HepG2 (cell line): ENCODE results near the gene PIK3R5. TPM values are rescaled to one million over a fixed set of nuclear protein-coding genes. Genes with fewer than 3 reads are reported as not detected.

ENCODE experiments used
- ATAC-seq: fragments of 200-7000 bp; cut with Tn5 transposase; 3 replicates; pipeline ENCODE4 v1.9.1; 2020; ENCODE audit warnings: mild to moderate bottlenecking, moderate library complexity
- BruUV-seq: library from RNA; stranded (reverse); fragments of 400-500 nt; replicated peaks from 2 replicates; lab custom pipeline; 2021; lab: Mats Ljungman, UMichigan
- CTCF ChIA-PET: fragments of 300-600 bp; formaldehyde crosslinking; extraction: SDS; loops from one replicate; lab custom pipeline; 2021; ENCODE audit warnings: low total read pairs, inconsistent platforms, low intra/inter-chr PET ratio; lab: Yijun Ruan, JAX
- POLR2A ChIA-PET: fragments of 350-600 bp; sonication (Branson Sonifier 250); formaldehyde crosslinking; loops from one replicate; lab custom pipeline; 2020; ENCODE audit warnings: antibody characterized with exemption, inconsistent platforms; lab: Yijun Ruan, JAX
- DNase-seq: peaks from one replicate; pipeline ENCODE4 v3.0.0-alpha.2; 2015; ENCODE audit warnings: low spot score
- FAIRE-seq: peaks from 3 replicates; lab custom pipeline; 2011; peaks lifted over from hg19 to GRCh38; lab: Jason Lieb, UNC
- H2AFZ ChIP-seq: one replicate; pipeline ENCODE4 v1.6.1; 2011; ENCODE audit warnings: low read length, inconsistent platforms
- H3K27ac ChIP-seq: fragments of 300-600 bp; 3 replicates; pipeline ENCODE4 v1.8.0; 2011; ENCODE audit warnings: mixed run types, mild to moderate bottlenecking, mixed read lengths, low read length, inconsistent platforms; ENCODE audit not compliant: insufficient read depth; ENCODE audit errors: extremely low read length
- H3K27me3 ChIP-seq, 2 experiments: fragments of 200-600 bp in 1 of 2; 2 replicates in 1 of 2; 3 replicates in 1 of 2; pipeline versions ENCODE4 v1.6.0 to v1.8.0; 2011; ENCODE audit warnings: low read length in 2 of 2, mild to moderate bottlenecking in 2 of 2, moderate library complexity in 2 of 2, inconsistent platforms in 1 of 2; ENCODE audit not compliant: insufficient read depth in 2 of 2, control insufficient read depth in 1 of 2
- H3K36me3 ChIP-seq, 2 experiments: fragments of 200-600 bp in 1 of 2; replicated peaks in 1 of 2; 2 replicates in 1 of 2; 3 replicates in 1 of 2; pipeline versions ENCODE4 v1.5.1 to v1.8.0; 2011; ENCODE audit warnings: low read length in 2 of 2, inconsistent platforms in 1 of 2; ENCODE audit not compliant: insufficient read depth in 2 of 2, control insufficient read depth in 1 of 2
- H3K4me1 ChIP-seq: 2 replicates; pipeline ENCODE4 v1.5.1; 2012; ENCODE audit warnings: low read length, inconsistent platforms; ENCODE audit not compliant: insufficient read depth
- H3K4me2 ChIP-seq: 2 replicates; pipeline ENCODE4 v1.6.0; 2011; ENCODE audit warnings: low read depth, low read length, inconsistent platforms
- H3K4me3 ChIP-seq, 3 experiments: fragments of 200-600 bp in 1 of 3; sonication (generic), shearing (Covaris generic) in 1 of 3; replicated peaks in 1 of 3; 2 replicates each; pipeline ENCODE4 v1.5.1; 2011 to 2016; ENCODE audit warnings: low read length in 3 of 3, inconsistent platforms in 2 of 3, low read depth in 2 of 3, mild to moderate bottlenecking in 2 of 3, control low read depth in 1 of 3, mixed read lengths in 1 of 3; ENCODE audit not compliant: insufficient read depth in 1 of 3
- H3K79me2 ChIP-seq: one replicate; pipeline ENCODE4 v1.6.1; 2011; ENCODE audit warnings: low read length, inconsistent platforms; ENCODE audit not compliant: insufficient read depth
- H3K9ac ChIP-seq: 2 replicates; pipeline ENCODE4 v1.6.0; 2011; ENCODE audit warnings: mild to moderate bottlenecking, low read depth, low read length, inconsistent platforms; ENCODE audit not compliant: insufficient read depth
- H3K9me3 ChIP-seq: 2 replicates; pipeline ENCODE4 v1.5.1; 2012; ENCODE audit warnings: mild to moderate bottlenecking, low read length
- H4K20me1 ChIP-seq: 2 replicates; pipeline ENCODE4 v1.6.0; 2011; ENCODE audit warnings: inconsistent platforms, mild to moderate bottlenecking, low read length, moderate library complexity; ENCODE audit not compliant: insufficient read depth
- ATF4 ChIP-seq, 2 experiments: fragments of 450-650 bp in 1 of 2; sonication (generic) in 1 of 2; formaldehyde crosslinking; IDR thresholded peaks; 2 replicates each; pipeline versions ENCODE4 v1.5.0 to v1.8.0; 2020 to 2022; ENCODE audit warnings: mild to moderate bottlenecking in 1 of 2, missing genetic modification reagents in 1 of 2
- HNF1B ChIP-seq: sonication (generic); formaldehyde crosslinking; IDR thresholded peaks from 2 replicates; pipeline ENCODE4 v1.5.1; 2020; ENCODE audit warnings: mild to moderate bottlenecking, moderate library complexity, missing genetic modification reagents
- KLF12 ChIP-seq: sonication (generic); formaldehyde crosslinking; IDR thresholded peaks from 2 replicates; pipeline ENCODE4 v1.4.0; 2020; ENCODE audit warnings: missing genetic modification reagents, borderline replicate concordance
- NCOA1 ChIP-seq: sonication (generic); formaldehyde crosslinking; IDR thresholded peaks from 2 replicates; pipeline ENCODE4 v1.9.0; 2021; ENCODE audit warnings: missing genetic modification reagents
- RAD51 ChIP-seq: fragments of 450-650 bp; IDR thresholded peaks from 2 replicates; pipeline ENCODE4 v1.6.1; 2016; ENCODE audit warnings: borderline replicate concordance
- SNRNP70 ChIP-seq: fragments of 200-400 bp; formaldehyde crosslinking; IDR thresholded peaks from 2 replicates; pipeline ENCODE4 v1.6.1; 2017; ENCODE audit warnings: mild to moderate bottlenecking, low read depth, low read length, moderate library complexity
- ZFX ChIP-seq: sonication (generic); formaldehyde crosslinking; IDR thresholded peaks from 2 replicates; pipeline ENCODE4 v1.4.0; 2020; ENCODE audit warnings: mild to moderate bottlenecking, low read depth, missing genetic modification reagents, moderate library complexity
- ZNF101 ChIP-seq: sonication (generic); formaldehyde crosslinking; IDR thresholded peaks from 2 replicates; pipeline ENCODE4 v1.4.0; 2020; ENCODE audit warnings: mild to moderate bottlenecking, low read depth, missing genetic modification reagents, borderline replicate concordance
- ZNF703 ChIP-seq: sonication (generic); formaldehyde crosslinking; IDR thresholded peaks from 2 replicates; pipeline ENCODE4 v1.5.1; 2020; ENCODE audit warnings: missing genetic modification reagents, mild to moderate bottlenecking, moderate library complexity, borderline replicate concordance
- ZNF746 ChIP-seq: sonication (generic); formaldehyde crosslinking; IDR thresholded peaks from 2 replicates; pipeline ENCODE4 v1.8.0; 2022; ENCODE audit warnings: mild to moderate bottlenecking, missing genetic modification reagents
- WGBS: methylation state at CpG from one replicate; pipeline ENCODE4 v1.1.6; 2017; ENCODE audit warnings: low lambda C conversion rate; 5-methylcytosine and 5-hydroxymethylcytosine counted together
- in situ Hi-C: cut with HindIII; loops from 2 replicates; pipeline ENCODE4 v1.10.0; 2017; ENCODE audit warnings: low pct_unique_long_range_greater_than_20kb; ENCODE audit not compliant: extremely low pct_ligation_motif_present
- intact Hi-C: fragments of 100-400 bp; cut with micrococcal nuclease; formaldehyde crosslinking; loops from one replicate; pipeline ENCODE4 v1.10.0; 2022; ENCODE audit not compliant: unreplicated experiment
- polyA plus RNA-seq, 8 experiments: library from polyadenylated mRNA; depleted of rRNA in 3 of 8; stranded (reverse) in 7 of 8; unstranded in 1 of 8; fragments of >200 nt; fragmentation: Illumina TruSeq in 4 of 8; extraction: Trizol in 4 of 8; gene quantifications; 2 replicates each; pipeline versions ENCODE4 v1.2.1 to v1.2.3, GENCODE V29; 2011 to 2016; ENCODE audit warnings: low read depth in 4 of 8, missing spikeins in 1 of 8, mixed read lengths in 1 of 8; ENCODE audit not compliant: insufficient read depth in 1 of 8
- total RNA-seq, 5 experiments: library from RNA; depleted of rRNA; stranded (reverse); fragments of >200 nt; fragmentation: Illumina TruSeq; extraction: Trizol; gene quantifications; 2 replicates each; pipeline ENCODE4 v1.2.3, GENCODE V29; 2016; ENCODE audit warnings: low read depth in 1 of 5
- TF ChIP-seq, protein P1 (sequence below): sonication (generic); formaldehyde crosslinking; IDR thresholded peaks from 2 replicates; pipeline ENCODE4 v1.4.0; 2020; ENCODE audit warnings: mild to moderate bottlenecking, missing genetic modification reagents
- TF ChIP-seq, protein P2 (sequence below): sonication (generic); formaldehyde crosslinking; IDR thresholded peaks from 2 replicates; pipeline ENCODE4 v1.9.0; 2021; ENCODE audit warnings: missing genetic modification reagents, mild to moderate bottlenecking, borderline replicate concordance
- TF ChIP-seq, protein P3 (sequence below): IDR thresholded peaks from 2 replicates; pipeline ENCODE4 v1.6.1; 2012; ENCODE audit warnings: low read depth, low read length, improper control_type of control experiment

The PIK3R5 gene
- total and polyA plus RNA-seq, 2 of the 13 experiments (the other 11 are each of a cell fraction or from before 2014, with no cell fraction given): not detected

DNA sequence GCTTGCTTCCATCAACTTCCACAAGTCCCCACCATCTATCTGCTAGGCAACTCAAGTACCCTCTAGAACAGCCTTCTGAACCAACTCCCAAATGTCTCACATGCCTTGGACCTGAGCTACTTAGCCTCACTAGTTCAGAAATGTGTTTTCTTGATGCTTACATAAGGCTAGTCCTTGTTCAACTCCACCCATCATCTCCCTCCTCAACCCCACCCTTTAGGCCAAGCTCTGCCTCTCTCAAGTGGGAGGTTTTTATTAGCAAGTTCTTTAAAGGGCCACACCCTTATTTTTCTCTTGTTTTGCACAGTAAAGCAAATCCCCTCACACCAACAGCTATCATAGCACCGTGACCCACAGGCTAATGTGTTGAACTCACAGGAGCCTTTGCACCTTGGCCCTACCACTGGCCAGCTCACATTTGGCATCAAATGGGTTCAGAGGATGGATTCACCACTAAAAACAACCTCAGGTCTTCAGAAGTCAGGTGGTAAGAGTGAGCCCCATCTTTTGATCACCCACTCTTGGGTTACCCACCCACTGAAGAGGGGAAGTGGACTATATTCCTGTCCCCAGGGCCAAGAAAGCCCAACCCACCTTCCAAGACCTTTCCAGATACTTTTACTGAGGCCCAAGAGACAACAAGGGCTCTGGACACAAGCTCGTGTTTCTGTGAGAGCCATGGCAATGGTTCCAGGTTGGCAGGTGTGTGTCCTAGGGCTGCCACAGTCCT lies 12.2 kb downstream of the PIK3R5 start:
- Histone ChIP-seq H3K27me3 (peaks cover 2 to 27% of the 10 kb centered on the region in 2 experiments; a peak in 4 of 5 replicates), H3K4me1 (no peaks in the 10 kb centered on the region), H2AFZ (no peak overlapping the region), H3K27ac (no peak overlapping the region), H4K20me1 (no peaks in the 10 kb centered on the region), H3K4me2 (no peak overlapping the region), H3K36me3 (no peaks in the 10 kb centered on the region), H3K9me3 (no peaks in the 10 kb centered on the region), H3K79me2 (no peaks in the 10 kb centered on the region), H3K4me3 (no peak overlapping the region), H3K9ac (no peak overlapping the region)
- in situ Hi-C loops: no loop called here
- CTCF ChIA-PET: no interaction called here
- 6% methylated on average over 2 of the region's 2 CpGs for WGBS
- FAIRE-seq: no peak
- intact Hi-C loops: no loop called here
- no peak for DNase-seq
- BruUV-seq: no TSS peak
- no peak for TF ChIP-seq RAD51
- TF ChIP-seq ZNF101 (CRISPR knock-in tag): no peak
- TF ChIP-seq, protein P1, sequence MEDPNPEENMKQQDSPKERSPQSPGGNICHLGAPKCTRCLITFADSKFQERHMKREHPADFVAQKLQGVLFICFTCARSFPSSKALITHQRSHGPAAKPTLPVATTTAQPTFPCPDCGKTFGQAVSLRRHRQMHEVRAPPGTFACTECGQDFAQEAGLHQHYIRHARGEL (CRISPR knock-in tag): no peak
- no peak for TF ChIP-seq ZNF746 (CRISPR knock-in tag)
- no peak for TF ChIP-seq SNRNP70
- TF ChIP-seq, protein P2, sequence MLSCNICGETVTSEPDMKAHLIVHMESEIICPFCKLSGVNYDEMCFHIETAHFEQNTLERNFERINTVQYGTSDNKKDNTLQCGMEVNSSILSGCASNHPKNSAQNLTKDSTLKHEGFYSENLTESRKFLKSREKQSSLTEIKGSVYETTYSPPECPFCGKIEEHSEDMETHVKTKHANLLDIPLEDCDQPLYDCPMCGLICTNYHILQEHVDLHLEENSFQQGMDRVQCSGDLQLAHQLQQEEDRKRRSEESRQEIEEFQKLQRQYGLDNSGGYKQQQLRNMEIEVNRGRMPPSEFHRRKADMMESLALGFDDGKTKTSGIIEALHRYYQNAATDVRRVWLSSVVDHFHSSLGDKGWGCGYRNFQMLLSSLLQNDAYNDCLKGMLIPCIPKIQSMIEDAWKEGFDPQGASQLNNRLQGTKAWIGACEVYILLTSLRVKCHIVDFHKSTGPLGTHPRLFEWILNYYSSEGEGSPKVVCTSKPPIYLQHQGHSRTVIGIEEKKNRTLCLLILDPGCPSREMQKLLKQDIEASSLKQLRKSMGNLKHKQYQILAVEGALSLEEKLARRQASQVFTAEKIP (CRISPR knock-in tag): no peak
- no peak for TF ChIP-seq ATF4 (CRISPR knock-in tag; IDR thresholded peaks at IDR 0.05)
- TF ChIP-seq, protein P3, sequence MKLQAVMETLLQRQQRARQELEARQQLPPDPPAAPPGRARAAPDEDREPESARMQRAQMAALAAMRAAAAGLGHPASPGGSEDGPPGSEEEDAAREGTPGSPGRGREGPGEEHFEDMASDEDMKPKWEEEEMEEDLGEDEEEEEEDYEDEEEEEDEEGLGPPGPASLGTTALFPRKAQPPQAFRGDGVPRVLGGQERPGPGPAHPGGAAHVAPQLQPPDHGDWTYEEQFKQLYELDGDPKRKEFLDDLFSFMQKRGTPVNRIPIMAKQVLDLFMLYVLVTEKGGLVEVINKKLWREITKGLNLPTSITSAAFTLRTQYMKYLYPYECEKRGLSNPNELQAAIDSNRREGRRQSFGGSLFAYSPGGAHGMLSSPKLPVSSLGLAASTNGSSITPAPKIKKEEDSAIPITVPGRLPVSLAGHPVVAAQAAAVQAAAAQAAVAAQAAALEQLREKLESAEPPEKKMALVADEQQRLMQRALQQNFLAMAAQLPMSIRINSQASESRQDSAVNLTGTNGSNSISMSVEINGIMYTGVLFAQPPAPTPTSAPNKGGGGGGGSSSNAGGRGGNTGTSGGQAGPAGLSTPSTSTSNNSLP: no peak
- TF ChIP-seq NCOA1 (CRISPR knock-in tag): no peak
- no peak for TF ChIP-seq KLF12
- TF ChIP-seq HNF1B (CRISPR knock-in tag): no peak
- no peak for TF ChIP-seq ZFX
- TF ChIP-seq ZNF703 (CRISPR knock-in tag): no peak
- POLR2A ChIA-PET: no interaction called here
- no peak for ATAC-seq
